Loucy (cell line): Measurements from ENCODE around the gene MEPCE.

Source experiments
- EZH2phosphoT487 ChIP-seq: fragments of 200-600 bp; IDR thresholded peaks from 2 replicates; pipeline ENCODE4 v1.6.1; 2018; ENCODE audit warnings: antibody characterized with exemption, mild to moderate bottlenecking, moderate library complexity, borderline replicate concordance
- TF ChIP-seq, protein P1 (sequence below): fragments of 200-600 bp; sonication (generic); conservative IDR thresholded peaks from 2 replicates; pipeline ENCODE4 v1.5.1; 2014; ENCODE audit warnings: mild to moderate bottlenecking, antibody characterized with exemption, low read length

DNA sequence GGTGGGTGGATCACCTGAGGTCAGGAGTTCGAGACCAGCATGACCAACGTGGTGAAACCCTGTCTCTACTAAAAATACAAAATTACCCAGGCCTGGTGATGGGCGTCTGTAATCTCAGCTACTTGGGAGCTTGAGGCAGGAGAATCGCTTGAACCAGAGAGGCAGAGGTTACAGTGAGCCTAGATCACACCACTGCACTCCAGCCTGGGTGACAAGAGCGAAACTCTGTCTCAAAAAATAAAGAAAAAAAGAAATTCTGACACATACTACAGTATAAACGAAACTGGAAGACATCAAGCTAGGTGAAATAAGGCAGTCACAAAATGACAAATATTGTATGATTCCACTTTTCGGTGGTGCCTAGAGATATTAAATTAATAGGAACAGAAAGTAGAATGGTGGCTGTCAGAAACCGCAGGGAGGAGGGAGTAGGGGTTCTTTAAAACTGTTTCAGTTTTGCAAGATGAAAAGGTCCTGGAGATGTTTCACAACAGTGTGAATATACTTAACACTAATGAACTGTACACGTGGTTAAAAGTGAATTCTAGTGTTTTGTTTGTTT is 33.1 kb upstream of the MEPCE start:
- TF ChIP-seq, protein P1, sequence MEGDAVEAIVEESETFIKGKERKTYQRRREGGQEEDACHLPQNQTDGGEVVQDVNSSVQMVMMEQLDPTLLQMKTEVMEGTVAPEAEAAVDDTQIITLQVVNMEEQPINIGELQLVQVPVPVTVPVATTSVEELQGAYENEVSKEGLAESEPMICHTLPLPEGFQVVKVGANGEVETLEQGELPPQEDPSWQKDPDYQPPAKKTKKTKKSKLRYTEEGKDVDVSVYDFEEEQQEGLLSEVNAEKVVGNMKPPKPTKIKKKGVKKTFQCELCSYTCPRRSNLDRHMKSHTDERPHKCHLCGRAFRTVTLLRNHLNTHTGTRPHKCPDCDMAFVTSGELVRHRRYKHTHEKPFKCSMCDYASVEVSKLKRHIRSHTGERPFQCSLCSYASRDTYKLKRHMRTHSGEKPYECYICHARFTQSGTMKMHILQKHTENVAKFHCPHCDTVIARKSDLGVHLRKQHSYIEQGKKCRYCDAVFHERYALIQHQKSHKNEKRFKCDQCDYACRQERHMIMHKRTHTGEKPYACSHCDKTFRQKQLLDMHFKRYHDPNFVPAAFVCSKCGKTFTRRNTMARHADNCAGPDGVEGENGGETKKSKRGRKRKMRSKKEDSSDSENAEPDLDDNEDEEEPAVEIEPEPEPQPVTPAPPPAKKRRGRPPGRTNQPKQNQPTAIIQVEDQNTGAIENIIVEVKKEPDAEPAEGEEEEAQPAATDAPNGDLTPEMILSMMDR, result no peak
- no peak for TF ChIP-seq EZH2phosphoT487
